Heart left ventricle (tissue), 13 donors: ENCODE measurements around the gene SLIT3.

ENCODE experiments used
- CTCF ChIP-seq, 12 donors: fragments of 200-600 bp; sonication (generic) in 4 of 12; IDR thresholded peaks; one replicate each; pipeline versions ENCODE4 v1.5.0 to v1.8.0; 2018 to 2022; ENCODE audit warnings: antibody characterized with exemption in 12 of 12, mild to moderate bottlenecking in 5 of 12
- POLR2A ChIP-seq, 2 donors: fragments of 450-650 bp; IDR thresholded peaks; one replicate each; pipeline ENCODE4 v1.6.1; 2017; ENCODE audit warnings: antibody characterized with exemption in 2 of 2, mild to moderate bottlenecking in 2 of 2, moderate library complexity in 2 of 2
- donor health status: ischemic (EF 13 %, LVEDD 7.1; RV severe dilation, severe dysfunction).
- donor health status: DM: no; HTN: yes; CAD: no.
- donor health status: DM: no; HTN: no; CAD: no.
- donor health status: ischemic (EF 25% LVEDD 6.9; RV normal size, moderate dysfunction).
- donor health status: ischemic (EF 25% LVEDD 5.7; RV mildly dilated, moderate dysfunction).
- donor health status: ischemic (EF 35%, LVEDD 5.7; RV mildly dilated, moderate dysfunction).
- donor health status: nonischemic (EF 11% LVEDD 7.7; RV severe dilation, severe dysfunction).
- donor health status: DM: yes; HTN: yes; CAD: no.
- donor health status: PGD.
- donor health status: ischemic (EF 29% LVEDD 5.4; RV normal size, mild dysfunction).
- donor health status: nonischemic (EF 23%, LVEDD 6.1; RV moderate dilation, normal function).

DNA sequence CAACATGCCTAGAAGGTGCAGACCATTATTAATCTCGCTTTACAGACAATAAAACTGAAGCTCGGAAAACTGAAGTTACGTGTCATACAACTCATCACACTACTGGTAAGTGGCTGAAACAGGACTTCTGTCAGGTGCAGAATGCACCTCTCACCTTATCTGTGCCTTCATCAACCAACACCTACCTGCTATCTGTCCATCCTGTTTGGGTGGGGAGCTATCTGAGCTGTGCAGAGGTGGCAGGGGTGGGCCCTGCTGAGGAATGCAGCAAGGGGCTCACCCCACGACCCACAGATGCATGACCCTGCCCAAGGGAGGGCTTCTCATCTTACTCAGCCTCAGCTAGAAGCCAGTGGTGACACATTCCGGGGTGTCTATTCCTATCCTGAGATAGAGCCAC lies 81.6 kb downstream of the SLIT3 start:
- no peak for TF ChIP-seq CTCF (IDR thresholded peaks at IDR 0.05)
- no peak for TF ChIP-seq POLR2A (IDR thresholded peaks at IDR 0.05)
